Caki2 (cell line): ENCODE measurements around the gene GMPPB. TPM values are rescaled to one million over a fixed set of nuclear protein-coding genes. Genes with fewer than 3 reads are reported as not detected.
"Not testable (repeated sequence)": the region's sequence is repeated elsewhere in the genome, so short reads cannot be mapped to it uniquely, and the experiment has no call there.

Experiments
- DNase-seq: peaks from one replicate; pipeline ENCODE4 v3.0.0-alpha.2; 2015; ENCODE audit warnings: low read depth
- in situ Hi-C: cut with HindIII; loops from 2 replicates; pipeline ENCODE4 v1.10.0; 2016; ENCODE audit warnings: low sequenced_read_pairs, low pct_unique_long_range_greater_than_20kb, mixed read lengths
- total RNA-seq: library from RNA; depleted of rRNA; stranded (reverse); fragments of >200 nt; shearing (Covaris generic); gene quantifications from 2 replicates; pipeline ENCODE4 v1.2.3, GENCODE V29; 2014; ENCODE audit warnings: low replicate concordance; rRNA removed

The GMPPB gene
- total RNA-seq, 1 experiment from 2014 or later: 35.9 TPM

- DNase-seq, in situ Hi-C loops: not testable (repeated sequence)
Measured at GRCh38 chr3:49685103-49685502, 38.6 kb downstream of the GMPPB start.

GRCh38 chr3:49684453-49684852, 39.3 kb downstream of the GMPPB start:
- in situ Hi-C loops, DNase-seq: not testable (repeated sequence)

- no peak for DNase-seq
- in situ Hi-C loops: no loop called here
Measured at GRCh38 chr3:49683162-49683561, 40.6 kb downstream of the GMPPB start.

- in situ Hi-C loops: no loop called here
Measured at GRCh38 chr3:49681543-49681942, 42.2 kb downstream of the GMPPB start.

GRCh38 chr3:49681232-49681522, 42.6 kb downstream of the GMPPB start:
- in situ Hi-C loops: no loop called here

More at GRCh38 chr3:49681543-49681942, 42.2 kb downstream of the GMPPB start:
- DNase-seq: no peak

GRCh38 chr3:49680493-49681231, 43.1 kb downstream of the GMPPB start:
- no peak for DNase-seq
- in situ Hi-C loops: no loop called here

More at GRCh38 chr3:49681232-49681522, 42.6 kb downstream of the GMPPB start:
- no peak for DNase-seq

- no peak for DNase-seq
- in situ Hi-C loops: no loop called here
Measured at GRCh38 chr3:49675912-49676311, 47.8 kb downstream of the GMPPB start.

GRCh38 chr3:49674497-49674983, 49.2 kb downstream of the GMPPB start:
- DNase-seq: no peak
- in situ Hi-C loops: no loop called here

- in situ Hi-C loops: no loop called here
Measured at GRCh38 chr3:49673715-49674496, 49.8 kb downstream of the GMPPB start, which contains the start of gene APEH. TSS of gene APEH (plus strand) at chr3:49674351. CDS start at chr3:49674402, 51 bp downstream.

GRCh38 chr3:49673121-49673714, 50.5 kb downstream of the GMPPB start:
- DNase-seq: peak; percentile 54
- in situ Hi-C loops: no loop called here

More at GRCh38 chr3:49673715-49674496, 49.8 kb downstream of the GMPPB start, which contains the start of gene APEH:
- DNase-seq: peak; percentile 93

GRCh38 chr3:49671291-49672288, 52.2 kb downstream of the GMPPB start:
- in situ Hi-C loops: no loop called here
- peak; percentile 42 for DNase-seq

GRCh38 chr3:49670940-49671290, 52.8 kb downstream of the GMPPB start:
- in situ Hi-C loops: no loop called here
- no peak for DNase-seq

Other genes with a start within 250 kb of the GMPPB start
- 0.03 TPM in 1 of 2 replicates, not detected in the other for gene BSN, start 169.5 kb downstream of the GMPPB start, total RNA-seq
- 122 and 164 TPM in 2 replicates for gene APEH, start 49.6 kb downstream of the GMPPB start, total RNA-seq
- gene MST1, start 34.5 kb downstream of the GMPPB start, total RNA-seq: 1.7 TPM in 2 replicates
- 14.3 and 14.6 TPM in 2 replicates for gene RNF123, start 34.4 kb downstream of the GMPPB start, total RNA-seq
- not detected in 2 replicates for gene AMIGO3, start 4.3 kb downstream of the GMPPB start, total RNA-seq
- gene IP6K1, start 62.6 kb upstream of the GMPPB start, total RNA-seq: 20.3 and 23.7 TPM in 2 replicates
- not detected in 2 replicates for gene CDHR4, start 75.9 kb upstream of the GMPPB start, total RNA-seq
- 0.81 TPM in 1 of 2 replicates, not detected in the other for gene INKA1, start 79.3 kb upstream of the GMPPB start, total RNA-seq
- gene UBA7, start 90.0 kb upstream of the GMPPB start, total RNA-seq: 5.3 and 19.6 TPM in 2 replicates
- 7.0 and 16.5 TPM in 2 replicates for gene TRAIP, start 132.6 kb upstream of the GMPPB start, total RNA-seq
- not detected in 2 replicates for gene CAMKV, start 146.0 kb upstream of the GMPPB start, total RNA-seq
- gene MST1R, start 179.9 kb upstream of the GMPPB start, total RNA-seq: not detected in 2 replicates
- gene MON1A, start 205.9 kb upstream of the GMPPB start, total RNA-seq: 5.6 and 20.9 TPM in 2 replicates
- gene RBM6, start 216.2 kb upstream of the GMPPB start, total RNA-seq: 7.1 and 9.6 TPM in 2 replicates